Endothelial cell (in vitro differentiated cells): ENCODE measurements around the gene DPPA4. TPM values are rescaled to one million over a fixed set of nuclear protein-coding genes. Genes with fewer than 3 reads are reported as not detected.

Experiments
- DNase-seq: peaks from one replicate; pipeline ENCODE4 v3.0.0; 2021; ENCODE audit warnings: low spot score
- H3K27ac Mint-ChIP-seq: one replicate; pipeline ENCODE4 v1.8.0; 2021; ENCODE audit warnings: mixed read lengths, inconsistent platforms; ENCODE audit not compliant: unreplicated experiment
- H3K27me3 Mint-ChIP-seq: one replicate; pipeline ENCODE4 v1.8.0; 2021; ENCODE audit warnings: mild to moderate bottlenecking, moderate library complexity, mixed read lengths, inconsistent platforms; ENCODE audit not compliant: unreplicated experiment
- H3K36me3 Mint-ChIP-seq: one replicate; pipeline ENCODE4 v1.8.0; 2021; ENCODE audit warnings: mild to moderate bottlenecking, low read depth, mixed read lengths, inconsistent platforms; ENCODE audit not compliant: unreplicated experiment
- H3K4me1 Mint-ChIP-seq: one replicate; pipeline ENCODE4 v1.8.0; 2021; ENCODE audit warnings: mild to moderate bottlenecking, mixed read lengths, inconsistent platforms; ENCODE audit not compliant: unreplicated experiment
- H3K4me3 Mint-ChIP-seq: one replicate; pipeline ENCODE4 v1.8.0; 2021; ENCODE audit warnings: mild to moderate bottlenecking, mixed read lengths, inconsistent platforms; ENCODE audit not compliant: unreplicated experiment
- H3K9me3 Mint-ChIP-seq: one replicate; pipeline ENCODE4 v1.8.0; 2021; ENCODE audit warnings: mixed read lengths, inconsistent platforms; ENCODE audit not compliant: unreplicated experiment
- CTCF ChIP-seq: fragments of 200-600 bp; sonication (generic); IDR thresholded peaks from one replicate; pipeline ENCODE4 v1.5.0; 2021; ENCODE audit warnings: antibody characterized with exemption; ENCODE audit not compliant: unreplicated experiment
- total RNA-seq: library from RNA; stranded (reverse); fragmentation: NEBNext Ultra II Directional; extraction: Animal tissue kit (Norgen Biotek cat#: 25700); gene quantifications from one replicate; pipeline ENCODE4 v1.2.1, GENCODE V29; 2021; ENCODE audit not compliant: unreplicated experiment

Gene DPPA4
- total RNA-seq, 1 donor from 2014 or later, result 80.5 TPM

GRCh38 chr3:109373933-109374332, 36.6 kb upstream of the DPPA4 start:
- H3K36me3 Mint-ChIP-seq, result no peaks in the 10 kb centered on the region
- DNase-seq, result no peak
- no peaks in the 10 kb centered on the region for H3K4me1 Mint-ChIP-seq
- no peak overlapping the region for H3K27ac Mint-ChIP-seq
- H3K4me3 Mint-ChIP-seq, result no peak overlapping the region
- H3K27me3 Mint-ChIP-seq, result no peaks in the 10 kb centered on the region
- H3K9me3 Mint-ChIP-seq, result no peaks in the 10 kb centered on the region
- no peak for TF ChIP-seq CTCF

- TF ChIP-seq CTCF, result no peak
- H3K9me3 Mint-ChIP-seq, result no peaks in the 10 kb centered on the region
- H3K27ac Mint-ChIP-seq, result no peak overlapping the region
- H3K4me3 Mint-ChIP-seq, result no peak overlapping the region
- no peaks in the 10 kb centered on the region for H3K27me3 Mint-ChIP-seq
- no peak for DNase-seq
- H3K36me3 Mint-ChIP-seq, result no peaks in the 10 kb centered on the region
- no peaks in the 10 kb centered on the region for H3K4me1 Mint-ChIP-seq
Measured at GRCh38 chr3:109372639-109373038, 35.3 kb upstream of the DPPA4 start.

- Mint-ChIP-seq H3K4me1 (no peaks in the 10 kb centered on the region), H3K9me3 (no peaks in the 10 kb centered on the region), H3K4me3 (no peak overlapping the region), H3K36me3 (no peaks in the 10 kb centered on the region), H3K27ac (no peak overlapping the region), H3K27me3 (no peaks in the 10 kb centered on the region)
- TF ChIP-seq CTCF, result peak; percentile 20
- DNase-seq, result peak; percentile 26
Measured at GRCh38 chr3:109369510-109369909, 32.2 kb upstream of the DPPA4 start.

- H3K4me1 Mint-ChIP-seq, result no peaks in the 10 kb centered on the region
- DNase-seq, result no peak
- H3K9me3 Mint-ChIP-seq, result no peaks in the 10 kb centered on the region
- H3K27ac Mint-ChIP-seq, result no peak overlapping the region
- no peaks in the 10 kb centered on the region for H3K36me3 Mint-ChIP-seq
- no peak overlapping the region for H3K4me3 Mint-ChIP-seq
- no peaks in the 10 kb centered on the region for H3K27me3 Mint-ChIP-seq
- no peak for TF ChIP-seq CTCF
Measured at GRCh38 chr3:109364088-109364487, 26.7 kb upstream of the DPPA4 start.

GRCh38 chr3:109363634-109364033, 26.3 kb upstream of the DPPA4 start:
- H3K9me3 Mint-ChIP-seq, result no peaks in the 10 kb centered on the region

More at GRCh38 chr3:109363634-109364033, 26.3 kb upstream of the DPPA4 start:
- no peaks in the 10 kb centered on the region for H3K4me1 Mint-ChIP-seq
- H3K4me3 Mint-ChIP-seq, result no peak overlapping the region
- no peaks in the 10 kb centered on the region for H3K36me3 Mint-ChIP-seq
- H3K27me3 Mint-ChIP-seq, result no peaks in the 10 kb centered on the region
- H3K27ac Mint-ChIP-seq, result no peak overlapping the region
- no peak for DNase-seq
- no peak for TF ChIP-seq CTCF
